GM12892 (cell line): Measurements from ENCODE around the gene ABCC1. TPM values are rescaled to one million over a fixed set of nuclear protein-coding genes. Genes with fewer than 3 reads are reported as not detected.
"Not testable (repeated sequence)": the region's sequence is repeated elsewhere in the genome, so short reads cannot be mapped to it uniquely, and the experiment has no call there.

Experiments
- DNase-seq: peaks from one replicate; pipeline ENCODE4 v3.0.0; 2011; ENCODE audit not compliant: insufficient read length
- FAIRE-seq: peaks from 2 replicates; lab custom pipeline; 2011; peaks lifted over from hg19 to GRCh38; lab: Jason Lieb, UNC
- POLR2A ChIP-seq: IDR thresholded peaks from 2 replicates; pipeline ENCODE4 v1.6.1; 2011; ENCODE audit warnings: low read depth, low read length, control low read depth
- POLR2AphosphoS5 ChIP-seq: IDR thresholded peaks from 2 replicates; pipeline ENCODE4 v1.6.1; 2011; ENCODE audit warnings: low read depth, low read length, control low read depth
- TAF1 ChIP-seq: IDR thresholded peaks from 2 replicates; pipeline ENCODE4 v1.6.1; 2011; ENCODE audit warnings: low read depth, mild to moderate bottlenecking, control low read depth, low read length, borderline replicate concordance
- polyA plus RNA-seq: library from polyadenylated mRNA; unstranded; fragments of >200 nt; gene quantifications from one replicate; pipeline ENCODE4 v1.2.1, GENCODE V29; 2012; ENCODE audit warnings: missing spikeins, inconsistent platforms; ENCODE audit not compliant: missing spikeins

ABCC1 gene
- polyA plus RNA-seq, result 22.3 TPM

GRCh38 chr16:15949210-15950160 is at the start of gene ABCC1:
ABCC1 (plus strand) TSS chr16:15949616; CDS start chr16:15949752, 136 bp downstream.
- DNase-seq (peak; percentile 77), FAIRE-seq (no peak)
- TF ChIP-seq POLR2A (no peak; the same call in 1 of the 2 replicates), TAF1 (no peak), POLR2AphosphoS5 (no peak)

GRCh38 chr16:15900357-15900756 is 49.1 kb upstream of the ABCC1 start:
- DNase-seq (no peak), FAIRE-seq (no peak)
- no peak for TF ChIP-seq TAF1
- TF ChIP-seq POLR2A, result no peak
- no peak for TF ChIP-seq POLR2AphosphoS5

- DNase-seq, result no peak
- FAIRE-seq, result no peak
- TF ChIP-seq TAF1, result no peak
- TF ChIP-seq POLR2AphosphoS5, result no peak
- TF ChIP-seq POLR2A, result no peak
Observed at GRCh38 chr16:15900901-15901500, 48.4 kb upstream of the ABCC1 start.

- no peak for TF ChIP-seq POLR2A
- TF ChIP-seq POLR2AphosphoS5, result no peak
- no peak for TF ChIP-seq TAF1
- FAIRE-seq (no peak), DNase-seq (no peak)
Observed at GRCh38 chr16:15903960-15904359, 45.5 kb upstream of the ABCC1 start.

GRCh38 chr16:15906439-15906838 is 43.0 kb upstream of the ABCC1 start:
- TF ChIP-seq POLR2A, result no peak
- no peak for TF ChIP-seq TAF1
- no peak for TF ChIP-seq POLR2AphosphoS5
- DNase-seq (no peak), FAIRE-seq (no peak)

GRCh38 chr16:15907863-15908478 is 41.4 kb upstream of the ABCC1 start:
- FAIRE-seq (peak; percentile 84), DNase-seq (peak; percentile 65)
- TF ChIP-seq TAF1 (no peak), POLR2A (no peak), POLR2AphosphoS5 (no peak)

- FAIRE-seq, result no peak
- TF ChIP-seq POLR2AphosphoS5 (no peak), POLR2A (no peak), TAF1 (no peak)
- DNase-seq, result no peak
Observed at GRCh38 chr16:15911198-15911597, 38.2 kb upstream of the ABCC1 start.

GRCh38 chr16:15913046-15913698 is 36.2 kb upstream of the ABCC1 start:
- TF ChIP-seq POLR2AphosphoS5 (no peak), TAF1 (no peak), POLR2A (no peak)
- DNase-seq (no peak), FAIRE-seq (no peak)

- DNase-seq (no peak), FAIRE-seq (no peak)
- TF ChIP-seq POLR2AphosphoS5 (no peak), TAF1 (no peak)
Observed at GRCh38 chr16:15915555-15916081, 33.8 kb upstream of the ABCC1 start.

- DNase-seq (no peak), FAIRE-seq (no peak)
- TF ChIP-seq POLR2AphosphoS5 (no peak), POLR2A (no peak), TAF1 (no peak)
Observed at GRCh38 chr16:15916323-15916722, 33.1 kb upstream of the ABCC1 start.

GRCh38 chr16:15918314-15918713 is 31.1 kb upstream of the ABCC1 start:
- DNase-seq, FAIRE-seq: not testable (repeated sequence)
